GM19239 (cell line): ENCODE results near the gene ZSCAN16.
"Not testable (repeated sequence)": the region's sequence is repeated elsewhere in the genome, so short reads cannot be mapped to it uniquely, and the experiment has no call there.

Experiments used
- DNase-seq: peaks from one replicate; pipeline ENCODE4 v3.0.0; 2011; ENCODE audit warnings: low spot score; ENCODE audit not compliant: insufficient read length
- FAIRE-seq: peaks from 2 replicates; lab custom pipeline; 2011; peaks lifted over from hg19 to GRCh38; lab: Jason Lieb, UNC

ZSCAN16 gene

GRCh38 chr6:28124350-28124970 lies at the start of gene ZSCAN16:
Gene ZSCAN16, plus strand, starts transcription at chr6:28124609. Its CDS starts 835 bp downstream, at chr6:28125444.
- DNase-seq: peak; percentile 62
- FAIRE-seq: peak; percentile 97

GRCh38 chr6:28078050-28078449 lies 46.4 kb upstream of the ZSCAN16 start:
- no peak for FAIRE-seq
- DNase-seq: no peak

DNA sequence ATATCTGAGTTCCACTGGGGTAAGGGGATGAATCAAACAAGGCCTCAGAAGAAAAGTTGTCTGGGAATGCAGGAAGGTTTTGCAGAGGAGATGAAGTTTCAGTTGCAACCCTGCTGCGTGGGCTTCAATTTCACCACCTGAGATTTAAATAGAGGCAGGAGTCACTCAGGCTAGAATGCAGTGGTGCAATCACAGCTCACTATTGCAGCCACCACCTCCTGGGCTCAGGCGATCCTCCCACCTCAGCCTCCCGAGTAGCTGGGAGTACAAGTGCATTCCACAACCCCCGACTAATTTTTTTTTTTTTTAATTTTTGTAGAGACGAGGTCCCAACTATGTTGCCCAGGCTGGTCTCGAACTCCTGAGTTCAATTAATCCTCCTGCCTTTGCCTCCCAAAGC lies 45.6 kb upstream of the ZSCAN16 start:
- DNase-seq (no peak), FAIRE-seq (no peak)

- FAIRE-seq: not testable (repeated sequence)
Measured at GRCh38 chr6:28080381-28080630, 44.1 kb upstream of the ZSCAN16 start, which contains the start of gene ZNF165. Gene ZNF165, plus strand, starts transcription at chr6:28080568. Its CDS starts 4,913 bp downstream, at chr6:28085481.

DNA sequence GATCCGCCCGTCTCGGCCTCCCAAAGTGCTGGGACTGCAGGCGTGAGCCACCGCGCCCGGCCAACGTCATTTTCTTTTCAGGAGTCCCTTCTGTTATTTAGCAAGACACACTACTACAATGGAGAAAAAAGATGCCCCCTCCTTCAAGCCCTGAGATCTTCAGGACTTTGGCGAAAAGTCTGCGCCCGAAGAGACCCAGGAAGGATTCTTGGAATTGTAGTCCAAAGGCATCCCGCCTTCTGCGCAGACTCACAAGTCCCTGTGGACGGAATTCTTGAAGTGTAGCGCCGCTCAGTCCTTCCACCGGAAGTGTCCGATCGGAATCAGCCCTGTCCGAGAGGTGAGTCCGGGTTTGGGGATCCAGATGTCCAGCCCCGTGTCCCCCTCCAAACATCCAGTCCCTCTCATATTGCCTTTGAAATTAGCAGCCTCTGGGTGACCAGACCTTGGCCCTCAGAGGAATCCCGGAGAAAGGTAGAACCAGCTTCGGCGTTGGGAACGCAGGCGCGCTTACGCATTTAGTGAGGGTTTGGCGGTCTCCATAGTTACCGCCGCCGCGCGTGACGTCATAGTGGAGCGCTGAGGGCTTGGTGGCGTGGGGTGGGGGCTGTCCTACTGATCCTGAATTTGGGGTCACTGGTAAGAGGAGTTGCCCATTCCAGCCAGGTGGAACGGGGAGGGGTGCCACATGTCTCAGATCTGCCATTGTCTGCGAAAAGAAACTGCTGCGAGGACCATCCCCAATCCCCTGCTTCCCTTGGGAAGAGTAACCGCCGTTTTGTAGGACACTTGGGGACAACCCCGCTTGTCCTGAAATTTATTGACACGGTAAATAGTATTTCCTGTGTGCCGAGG lies 43.6 kb upstream of the ZSCAN16 start:
- FAIRE-seq (peak; percentile 85), DNase-seq (peak; percentile 61)

More at GRCh38 chr6:28080381-28080630, 44.1 kb upstream of the ZSCAN16 start, which contains the start of gene ZNF165:
- not testable (repeated sequence) for DNase-seq

DNA sequence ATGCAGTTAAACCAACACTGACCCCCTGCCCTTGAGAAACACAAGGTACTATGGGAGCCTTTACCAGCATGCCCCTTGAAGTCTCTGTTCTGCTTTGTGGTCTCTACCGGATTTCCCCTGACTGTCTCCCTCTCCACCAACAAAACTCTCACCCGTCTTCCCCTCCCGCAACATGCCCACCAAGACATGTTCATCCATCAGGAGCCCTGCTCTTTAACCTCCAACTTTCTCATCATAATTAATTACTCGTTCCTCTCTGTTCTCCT lies 43.0 kb upstream of the ZSCAN16 start:
- DNase-seq: peak; percentile 21
- peak; percentile 64 for FAIRE-seq

DNA sequence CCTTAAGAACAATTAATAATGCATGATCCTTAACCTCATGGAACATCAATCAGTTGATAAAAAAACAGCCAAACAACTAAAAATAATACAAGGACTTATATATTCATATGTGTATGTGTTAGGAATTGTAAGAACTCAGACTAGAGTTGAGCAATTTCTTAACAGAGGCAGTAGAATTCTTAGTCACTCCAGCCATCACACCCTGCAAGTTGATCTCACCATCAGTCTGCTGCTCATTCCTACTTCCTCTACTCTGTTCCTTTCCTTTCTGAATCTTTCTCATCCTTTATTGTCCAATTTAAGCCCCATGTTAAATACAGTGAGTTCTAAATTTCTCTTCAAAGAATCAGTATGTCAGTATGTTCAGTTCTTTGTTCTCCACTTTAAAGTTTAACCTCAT lies 41.5 kb upstream of the ZSCAN16 start:
- no peak for DNase-seq

DNA sequence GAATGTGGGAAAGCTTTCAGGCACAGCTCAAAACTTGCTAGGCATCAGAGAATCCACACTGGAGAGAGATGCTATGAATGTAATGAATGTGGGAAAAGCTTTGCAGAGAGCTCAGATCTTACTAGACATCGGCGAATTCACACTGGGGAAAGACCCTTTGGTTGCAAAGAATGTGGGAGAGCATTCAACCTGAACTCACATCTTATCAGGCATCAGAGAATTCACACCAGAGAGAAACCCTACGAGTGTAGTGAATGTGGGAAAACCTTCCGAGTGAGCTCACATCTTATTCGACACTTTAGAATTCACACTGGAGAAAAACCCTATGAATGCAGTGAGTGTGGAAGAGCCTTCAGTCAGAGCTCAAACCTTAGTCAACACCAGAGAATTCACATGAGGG lies 35.4 kb upstream of the ZSCAN16 start:
- FAIRE-seq: no peak

More for the DNA sequence above, 41.5 kb upstream of the ZSCAN16 start:
- FAIRE-seq: no peak

GRCh38 chr6:28090917-28091586 lies 33.4 kb upstream of the ZSCAN16 start:
- DNase-seq (no peak), FAIRE-seq (no peak)

More for the DNA sequence above, 35.4 kb upstream of the ZSCAN16 start:
- DNase-seq: no peak

GRCh38 chr6:28102222-28102621 lies 22.2 kb upstream of the ZSCAN16 start:
- not testable (repeated sequence) for FAIRE-seq, DNase-seq

DNA sequence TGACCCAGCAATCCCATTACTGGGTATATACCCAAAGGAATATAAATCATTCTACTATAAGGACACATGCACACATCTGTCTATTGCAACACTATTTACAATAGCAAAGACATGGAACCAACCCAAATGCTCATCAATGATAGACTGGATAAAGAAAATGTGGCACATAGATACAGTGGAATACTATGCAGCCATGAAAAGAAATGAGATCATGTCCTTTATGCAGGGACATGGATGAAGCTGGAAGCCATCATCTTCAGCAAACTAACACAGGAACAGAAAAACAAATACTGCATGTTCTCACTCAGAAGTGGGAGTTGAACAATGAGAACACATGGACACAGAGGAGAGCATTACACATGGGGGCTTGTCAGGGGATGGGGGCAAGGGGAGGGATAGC lies 21.7 kb upstream of the ZSCAN16 start:
- DNase-seq, FAIRE-seq: not testable (repeated sequence)

- FAIRE-seq (no peak), DNase-seq (peak; percentile 77)
Measured at GRCh38 chr6:28104392-28105244, 19.8 kb upstream of the ZSCAN16 start.

- peak; percentile 85 for FAIRE-seq
- DNase-seq: no peak
Measured at GRCh38 chr6:28105245-28105639, 19.2 kb upstream of the ZSCAN16 start.

DNA sequence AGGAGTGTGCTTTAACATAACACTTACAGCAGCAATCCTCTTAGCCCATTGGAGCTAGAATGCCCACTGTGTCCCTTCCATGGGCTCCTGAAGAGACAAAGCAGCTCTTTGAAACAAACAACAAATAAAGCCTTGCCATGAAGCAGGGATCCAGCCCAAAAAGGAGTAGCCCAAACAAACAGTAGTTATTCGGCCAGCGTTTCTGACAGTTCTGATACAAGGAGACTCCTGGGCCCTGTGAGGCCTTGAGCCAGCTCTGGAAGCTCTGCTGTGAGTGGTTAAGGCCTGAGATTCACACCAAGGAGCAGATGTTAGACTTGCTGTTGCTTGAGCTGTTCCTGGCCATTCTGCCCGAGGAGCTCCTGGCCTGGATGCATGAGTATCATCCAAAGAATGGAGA lies 16.9 kb upstream of the ZSCAN16 start:
- DNase-seq (no peak), FAIRE-seq (no peak)

- FAIRE-seq (no peak), DNase-seq (no peak)
Measured at GRCh38 chr6:28111964-28112363, 12.4 kb upstream of the ZSCAN16 start.

- no peak for FAIRE-seq
- DNase-seq: no peak
Measured at GRCh38 chr6:28115799-28116198, 8.6 kb upstream of the ZSCAN16 start.

- no peak for FAIRE-seq
- DNase-seq: no peak
Measured at GRCh38 chr6:28117386-28118050, 6.9 kb upstream of the ZSCAN16 start.

DNA sequence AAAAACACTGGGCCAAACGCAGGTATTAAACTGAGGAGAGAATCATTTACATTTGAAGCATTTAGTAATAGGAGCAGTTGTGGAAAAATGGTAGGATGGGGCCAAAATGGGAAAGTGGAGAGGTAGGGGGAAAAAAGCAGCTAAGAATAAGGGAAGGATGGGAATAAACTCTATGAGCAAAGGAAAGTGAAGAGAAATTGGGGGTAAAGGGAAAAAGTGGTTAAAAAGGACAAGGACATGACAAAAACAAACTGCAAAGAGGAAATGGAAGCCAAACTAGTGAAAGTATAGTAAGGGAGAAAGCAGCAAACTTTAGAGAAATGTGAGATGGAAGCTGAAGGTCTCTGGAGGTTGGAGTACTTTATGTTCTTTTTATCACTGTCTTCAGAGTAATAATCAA lies 6.2 kb upstream of the ZSCAN16 start:
- DNase-seq (no peak), FAIRE-seq (no peak)

DNA sequence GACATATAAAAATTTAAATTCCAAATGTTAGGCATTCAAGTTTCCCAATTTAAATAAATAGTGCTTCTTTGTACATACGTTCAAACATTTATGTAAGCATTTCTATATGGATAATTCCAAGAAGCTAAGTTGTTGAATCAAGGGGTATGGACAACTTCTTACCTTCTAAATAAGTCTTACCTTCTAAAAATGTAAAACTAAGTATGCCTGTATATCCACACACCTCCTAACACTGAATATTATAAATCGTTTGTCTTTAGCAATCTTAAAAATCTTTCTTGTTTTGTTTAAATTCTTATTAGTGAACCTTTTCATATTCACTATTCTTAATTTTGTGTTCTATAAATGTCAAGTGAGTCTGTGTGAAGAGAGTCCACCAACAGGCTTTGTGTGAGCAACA lies 2.5 kb upstream of the ZSCAN16 start:
- DNase-seq: no peak
- FAIRE-seq: no peak

GRCh38 chr6:28122283-28122682 lies 2.1 kb upstream of the ZSCAN16 start:
- not testable (repeated sequence) for FAIRE-seq

More at GRCh38 chr6:28122283-28122682, 2.1 kb upstream of the ZSCAN16 start:
- not testable (repeated sequence) for DNase-seq
